ENCODE data around the gene DHDDS. TPM values are rescaled to one million over a fixed set of nuclear protein-coding genes. Genes with fewer than 3 reads are reported as not detected.

Gene DHDDS
- total RNA-seq, 2 experiments from 2014 or later = 33.3 to 36.9 TPM

DNA sequence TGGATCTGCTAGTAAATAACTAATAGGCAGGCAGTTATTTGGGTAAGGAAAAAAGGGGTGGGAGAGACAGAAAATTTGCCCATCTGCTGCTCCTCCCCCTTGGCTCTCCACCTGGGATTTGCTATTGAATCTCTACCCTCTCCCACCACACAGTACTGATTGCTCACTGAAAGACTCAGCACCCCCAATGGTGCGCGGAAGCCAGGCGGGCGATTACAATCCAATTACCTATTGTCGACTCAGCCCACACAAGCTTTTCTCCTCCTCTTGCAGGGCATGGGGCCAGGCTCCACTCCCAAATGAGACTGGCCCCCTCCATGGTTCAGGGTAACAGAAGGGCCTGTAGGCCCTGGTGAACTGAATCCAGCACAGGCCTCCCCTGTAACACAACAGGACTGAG, 37.4 kb downstream of the DHDDS start:
- CTCF ChIA-PET = interaction anchor here (0.9 to 3.3 kb wide), 10 partner anchors 9 to 317 kb away, joined by 3 to 26 read pairs (median 4); partner anchors contain the start of gene DHDDS
- POLR2A ChIA-PET = interaction anchor here (1.0 kb wide), 1 partner anchor 31 kb away, joined by 3 read pairs; no protein-coding TSS in a partner anchor
- TF ChIP-seq, protein P1, sequence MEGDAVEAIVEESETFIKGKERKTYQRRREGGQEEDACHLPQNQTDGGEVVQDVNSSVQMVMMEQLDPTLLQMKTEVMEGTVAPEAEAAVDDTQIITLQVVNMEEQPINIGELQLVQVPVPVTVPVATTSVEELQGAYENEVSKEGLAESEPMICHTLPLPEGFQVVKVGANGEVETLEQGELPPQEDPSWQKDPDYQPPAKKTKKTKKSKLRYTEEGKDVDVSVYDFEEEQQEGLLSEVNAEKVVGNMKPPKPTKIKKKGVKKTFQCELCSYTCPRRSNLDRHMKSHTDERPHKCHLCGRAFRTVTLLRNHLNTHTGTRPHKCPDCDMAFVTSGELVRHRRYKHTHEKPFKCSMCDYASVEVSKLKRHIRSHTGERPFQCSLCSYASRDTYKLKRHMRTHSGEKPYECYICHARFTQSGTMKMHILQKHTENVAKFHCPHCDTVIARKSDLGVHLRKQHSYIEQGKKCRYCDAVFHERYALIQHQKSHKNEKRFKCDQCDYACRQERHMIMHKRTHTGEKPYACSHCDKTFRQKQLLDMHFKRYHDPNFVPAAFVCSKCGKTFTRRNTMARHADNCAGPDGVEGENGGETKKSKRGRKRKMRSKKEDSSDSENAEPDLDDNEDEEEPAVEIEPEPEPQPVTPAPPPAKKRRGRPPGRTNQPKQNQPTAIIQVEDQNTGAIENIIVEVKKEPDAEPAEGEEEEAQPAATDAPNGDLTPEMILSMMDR (IDR thresholded peaks at IDR 0.05) = no peak
- Mint-ChIP-seq H3K4me1 (ENCODE audit: low read depth) (peaks cover 32% of the 10 kb centered on the region), H3K27me3 (no peaks in the 10 kb centered on the region), H3K4me3 (no peak overlapping the region), H3K36me3 (ENCODE audit: low read depth) (peaks cover 39% of the 10 kb centered on the region), H3K27ac (no peak overlapping the region), H3K9me3 (no peaks in the 10 kb centered on the region)
- DNase-seq = no peak
- intact Hi-C loops (cut with micrococcal nuclease) = no loop called here
- no peak for ATAC-seq

DNA sequence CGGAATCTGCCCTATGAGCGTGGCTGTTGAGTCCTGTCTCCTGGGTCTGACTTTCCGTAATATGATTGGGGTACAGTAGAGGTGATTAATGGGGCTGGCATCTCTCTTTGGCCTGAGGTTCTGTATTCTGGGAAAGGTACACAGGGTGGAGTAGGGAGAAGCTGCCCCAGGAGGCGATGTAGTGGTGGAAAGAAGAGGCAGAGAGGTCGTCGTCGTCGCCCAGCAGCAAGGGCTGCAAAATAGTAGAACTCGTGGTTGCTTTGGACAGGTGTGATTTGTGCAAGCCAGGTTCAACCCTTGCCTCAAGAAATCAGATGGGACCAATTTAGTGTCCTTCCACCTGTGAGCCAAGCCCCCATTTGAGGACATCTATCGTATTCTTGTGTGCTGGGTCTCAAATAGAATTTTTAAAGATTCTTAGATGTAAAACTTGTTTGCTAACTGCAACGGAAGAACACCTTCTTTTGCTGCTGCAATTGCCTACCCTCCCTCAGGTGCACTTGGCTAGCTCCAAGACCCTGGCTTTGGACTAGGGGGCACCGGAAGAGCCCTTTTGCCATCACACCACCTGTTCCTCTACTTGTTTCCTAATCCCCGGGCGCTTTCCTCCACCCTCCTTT, 38.9 kb downstream of the DHDDS start:
- DNase-seq = no peak
- POLR2A ChIA-PET = interaction anchor here (0.7 to 2.9 kb wide), 10 partner anchors 10 to 156 kb away, joined by 3 to 24 read pairs (median 4); partner anchors contain the start of gene DHDDS
- Mint-ChIP-seq H3K27ac (peak overlapping the region; percentile 40), H3K9me3 (no peaks in the 10 kb centered on the region), H3K4me1 (ENCODE audit: low read depth) (peaks cover 40% of the 10 kb centered on the region), H3K27me3 (no peaks in the 10 kb centered on the region), H3K4me3 (peak overlapping the region; percentile 83), H3K36me3 (ENCODE audit: low read depth) (peaks cover 37% of the 10 kb centered on the region)
- no peak for ATAC-seq
- TF ChIP-seq, protein P1 (IDR thresholded peaks at IDR 0.05) = no peak
- intact Hi-C loops (cut with micrococcal nuclease) = no loop called here
- CTCF ChIA-PET = interaction anchor here (1.0 to 3.3 kb wide), 15 partner anchors 11 to 237 kb away, joined by 3 to 26 read pairs (median 5); partner anchors contain the start of genes CEP85 and DHDDS

DNA sequence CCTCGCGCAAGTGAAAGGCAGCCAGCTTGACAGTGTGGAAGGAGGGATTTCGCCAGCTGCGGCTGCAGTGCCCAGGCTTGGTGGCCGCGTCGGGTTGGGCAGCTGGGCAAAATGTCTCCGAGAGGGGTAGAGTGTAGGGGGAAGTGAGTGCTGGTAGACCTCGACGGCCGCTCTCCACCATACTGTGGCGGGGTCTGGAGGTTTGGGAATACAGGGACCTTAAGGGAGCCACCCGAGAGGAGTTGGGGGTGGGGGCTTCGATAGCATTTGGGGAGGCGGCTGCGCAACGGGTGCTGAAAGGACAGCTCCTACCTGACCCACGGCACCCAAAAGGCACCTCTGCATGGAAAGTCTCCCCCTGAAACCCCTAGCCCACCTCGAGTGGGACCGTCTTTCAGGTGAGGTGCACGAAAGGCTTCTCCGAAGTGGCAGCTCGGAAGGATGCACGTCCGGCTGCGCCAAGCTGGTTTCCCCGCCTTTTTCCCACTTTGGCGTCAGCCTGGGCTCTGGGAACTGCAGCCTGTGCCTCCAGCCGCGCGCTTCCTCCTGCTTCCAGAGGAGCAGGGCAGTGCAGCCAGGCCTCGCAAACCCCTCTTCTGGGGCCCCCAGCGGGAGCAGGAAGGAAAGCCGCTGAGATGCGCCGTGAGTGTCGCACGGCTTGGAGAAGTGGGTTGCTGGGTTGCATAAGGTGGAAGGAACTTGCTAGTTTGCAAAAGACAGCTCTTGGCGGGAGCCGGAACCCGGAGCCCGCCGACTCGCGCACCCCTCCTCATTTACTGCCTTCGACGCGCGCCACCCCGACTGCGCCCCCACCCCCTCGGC, 39.6 kb downstream of the DHDDS start:
- no peaks in the 10 kb centered on the region for H3K27me3 Mint-ChIP-seq
- peaks cover 46% of the 10 kb centered on the region for H3K4me1 Mint-ChIP-seq (ENCODE audit: low read depth)
- TF ChIP-seq, protein P1 (IDR thresholded peaks at IDR 0.05) = no peak
- ChIA-PET POLR2A (interaction anchor here (0.6 to 2.9 kb wide), 16 partner anchors 9 to 187 kb away, joined by 3 to 24 read pairs (median 4); partner anchors contain the start of gene DHDDS), CTCF (interaction anchor here (1.4 to 3.3 kb wide), 7 partner anchors 12 to 238 kb away, joined by 4 to 26 read pairs (median 6); partner anchors contain the start of gene CEP85)
- H3K27ac Mint-ChIP-seq = peak overlapping the region; percentile 94
- ATAC-seq (peak; percentile 24), DNase-seq (peak; percentile 58)
- H3K36me3 Mint-ChIP-seq (ENCODE audit: low read depth) = peaks cover 43% of the 10 kb centered on the region
- peak overlapping the region; percentile 83 for H3K4me3 Mint-ChIP-seq
- intact Hi-C loops (cut with micrococcal nuclease) = no loop called here
- no peaks in the 10 kb centered on the region for H3K9me3 Mint-ChIP-seq

DNA sequence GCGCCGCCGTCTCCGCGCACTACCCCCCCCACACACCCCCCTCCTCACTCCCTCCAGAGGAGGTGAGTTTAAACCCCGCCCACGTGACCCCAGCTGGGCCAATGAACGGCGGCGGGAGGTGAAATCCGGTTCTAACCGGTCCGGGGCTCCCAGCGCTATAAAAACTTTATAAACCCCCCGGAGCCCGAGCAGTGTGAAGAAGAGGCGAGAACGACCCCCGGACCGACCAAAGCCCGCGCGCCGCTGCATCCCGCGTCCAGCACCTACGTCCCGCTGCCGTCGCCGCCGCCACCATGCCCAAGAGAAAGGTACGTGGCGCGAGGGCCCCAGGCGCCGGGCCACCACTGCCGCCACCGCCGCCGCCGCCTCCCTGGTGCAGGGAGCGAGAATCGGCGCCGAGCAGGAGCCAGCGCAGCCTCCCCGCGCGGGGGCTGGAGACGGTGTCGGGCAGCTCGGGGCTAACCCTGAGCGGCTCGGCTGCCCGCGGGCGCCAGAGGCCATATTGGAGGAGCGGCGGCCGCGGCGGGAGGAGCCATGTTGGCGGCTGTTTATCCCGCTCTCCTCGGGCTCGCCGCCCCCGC, 40.3 kb downstream of the DHDDS start, which contains the start of gene HMGN2:
TSS of gene HMGN2 (plus strand) at position 121 of the 581 bp plus-strand sequence. CDS start at position 294, 173 bp downstream.
- ChIA-PET POLR2A (interaction anchor here (0.6 to 2.9 kb wide), 10 partner anchors 10 to 187 kb away, joined by 3 to 24 read pairs (median 4); partner anchors contain the start of gene DHDDS), CTCF (interaction anchor here (1.4 to 2.4 kb wide), 4 partner anchors 22 to 238 kb away, joined by 4 to 10 read pairs (median 6); partner anchors contain the start of gene CEP85)
- intact Hi-C loops (cut with micrococcal nuclease) = no loop called here
- Mint-ChIP-seq H3K9me3 (no peaks in the 10 kb centered on the region), H3K27ac (peak within 1 kb of the TSS; percentile 94), H3K4me3 (peak within 1 kb of the TSS; percentile 89), H3K27me3 (no peaks in the 10 kb centered on the region), H3K4me1 (ENCODE audit: low read depth) (peaks cover 46% of the 10 kb centered on the region), H3K36me3 (ENCODE audit: low read depth) (peaks cover 48% of the 10 kb centered on the region)
- ATAC-seq (peak; percentile 68), DNase-seq (peak; percentile 94)
- TF ChIP-seq, protein P1 (IDR thresholded peaks at IDR 0.05) = no peak
